ENCODE data around the gene NWD2.
"Not testable (repeated sequence)": the region's sequence is repeated elsewhere in the genome, so short reads cannot be mapped to it uniquely, and the experiment has no call there.

The NWD2 gene

DNA sequence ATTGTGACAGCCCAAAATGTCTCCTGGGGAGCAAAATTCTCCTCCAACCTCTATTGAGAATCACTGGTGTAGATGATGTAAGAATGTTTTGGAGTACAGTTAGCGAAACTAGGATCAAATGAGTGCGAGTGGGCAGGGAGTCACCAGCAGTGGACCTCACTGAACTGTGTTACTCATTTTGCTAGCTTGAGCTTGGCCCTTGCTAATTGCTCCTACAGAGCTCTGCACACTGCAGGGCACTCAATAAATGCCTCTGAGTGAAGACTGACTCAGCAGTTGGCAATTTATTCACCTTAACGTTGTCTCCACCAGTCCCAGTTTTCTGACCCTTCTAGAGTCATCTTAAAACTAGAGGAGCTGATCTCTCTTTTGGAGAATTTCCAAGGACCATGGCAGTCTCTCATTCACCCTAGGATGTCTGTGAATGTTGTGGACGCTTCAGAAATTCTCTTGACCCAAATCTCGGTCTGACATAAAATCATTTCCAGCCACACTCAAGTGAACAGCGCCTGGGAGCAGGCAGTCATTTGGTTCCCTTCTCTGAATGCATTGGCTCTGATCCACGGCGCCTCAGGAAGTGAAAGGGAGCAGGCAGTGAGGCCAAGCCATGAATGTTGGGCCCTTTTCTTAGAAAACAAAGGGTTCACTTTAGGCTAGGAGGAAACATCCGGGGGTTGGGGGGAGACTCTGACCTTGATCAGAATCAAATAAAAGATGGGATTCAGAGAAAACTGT lies 148.1 kb downstream of the NWD2 start:
- no peak for DNase-seq (ENCODE audit: low read depth in 2 of 2)

- no peak for DNase-seq (ENCODE audit: low read depth in 2 of 2)
Observed at GRCh38 chr4:37393321-37393720, 148.8 kb downstream of the NWD2 start.

DNA sequence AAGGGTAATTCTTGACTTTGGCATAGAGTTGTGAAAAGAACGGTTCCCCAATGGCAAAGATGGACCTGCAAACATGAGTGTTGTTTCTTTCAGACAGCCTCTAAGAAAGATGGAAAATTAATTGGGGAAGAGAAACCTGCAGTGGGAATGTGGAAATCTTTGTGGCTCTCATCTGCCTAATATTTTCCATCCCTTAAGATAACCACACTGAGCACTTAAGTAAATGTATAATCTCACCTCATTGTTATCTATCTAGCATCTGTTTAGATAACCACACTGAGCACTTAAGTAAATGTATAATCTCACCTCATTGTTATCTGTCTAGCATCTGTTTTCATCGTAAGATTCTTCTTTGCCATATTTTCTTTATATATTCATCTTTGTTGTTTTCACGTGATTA lies 149.3 kb downstream of the NWD2 start:
- DNase-seq (ENCODE audit: low read depth in 2 of 2): no peak

- DNase-seq (ENCODE audit: low read depth in 2 of 2): no peak
Observed at GRCh38 chr4:37397505-37397904, 153.0 kb downstream of the NWD2 start.

DNA sequence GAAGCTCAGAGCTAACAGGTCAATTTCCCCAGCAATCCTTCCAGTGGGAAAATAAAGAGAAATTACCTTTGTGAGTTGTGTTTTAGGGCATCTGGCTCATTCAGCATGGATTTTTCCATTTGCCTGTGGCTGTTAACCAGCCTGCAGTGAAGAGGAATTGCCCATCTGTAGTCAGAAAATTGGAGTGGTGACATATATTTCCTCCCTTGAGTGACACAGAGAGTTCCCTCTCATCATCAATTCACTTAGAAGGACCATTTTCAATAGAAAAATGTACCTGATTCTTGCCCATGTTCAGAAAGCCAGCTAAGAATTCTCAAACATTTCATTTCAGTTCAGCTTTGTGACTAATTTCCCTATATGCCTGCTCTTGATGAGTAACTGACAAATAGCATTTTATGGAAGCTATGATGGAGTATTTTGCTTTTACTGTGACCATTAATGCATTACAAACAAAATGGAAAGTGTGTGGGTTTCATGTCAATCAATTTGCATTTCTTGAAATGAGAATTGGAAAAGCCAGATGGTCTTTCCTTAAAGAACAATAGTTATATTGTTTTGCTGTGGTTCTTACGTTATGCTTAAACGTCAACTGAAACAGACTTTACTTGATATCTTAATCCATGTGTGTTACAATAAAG lies 155.8 kb downstream of the NWD2 start:
- DNase-seq (ENCODE audit: low read depth in 2 of 2): no peak

DNA sequence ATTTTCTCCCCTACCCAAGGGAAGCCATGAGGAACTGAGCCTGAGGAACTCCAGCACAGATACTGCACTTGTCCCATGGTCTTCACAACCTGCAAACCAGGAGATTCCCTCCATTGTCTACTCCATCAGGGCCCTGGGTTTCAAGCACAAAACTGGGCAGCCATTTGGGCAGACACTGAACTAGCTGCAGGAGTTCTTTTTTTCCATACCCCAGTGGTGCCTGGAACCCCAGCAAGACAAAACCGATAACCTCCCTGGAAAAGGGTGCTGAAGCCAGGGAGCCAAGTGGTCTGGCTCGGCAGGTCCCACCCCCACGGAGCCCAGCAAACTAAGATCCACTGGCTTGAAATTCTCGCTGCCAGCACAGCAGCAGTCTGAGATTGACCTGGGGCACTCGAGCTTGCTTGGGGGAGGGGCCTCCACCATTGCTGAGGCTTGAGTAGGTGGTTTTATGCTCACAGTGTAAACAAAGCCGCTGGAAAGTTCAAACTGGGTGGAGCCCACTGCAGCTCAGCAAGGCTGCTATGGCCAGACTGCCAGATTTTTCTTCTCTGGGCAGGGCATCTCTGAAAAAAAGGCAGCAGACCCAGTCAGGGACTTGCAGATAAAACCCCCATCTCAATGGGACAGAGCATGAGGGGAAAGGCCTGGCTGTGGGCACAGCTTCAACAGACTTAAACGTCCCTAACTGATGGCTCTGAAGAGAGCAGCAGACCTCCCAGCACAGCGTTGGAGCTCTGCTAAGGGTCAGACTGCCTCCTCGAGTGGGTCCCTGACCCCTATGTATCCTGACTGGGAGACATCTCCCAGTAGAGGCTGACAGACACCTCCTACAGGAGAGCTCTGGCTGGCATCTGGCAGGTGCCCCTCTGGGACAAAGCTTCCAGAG lies 163.6 kb downstream of the NWD2 start:
- not testable (repeated sequence) for DNase-seq (ENCODE audit: low read depth in 2 of 2)

DNA sequence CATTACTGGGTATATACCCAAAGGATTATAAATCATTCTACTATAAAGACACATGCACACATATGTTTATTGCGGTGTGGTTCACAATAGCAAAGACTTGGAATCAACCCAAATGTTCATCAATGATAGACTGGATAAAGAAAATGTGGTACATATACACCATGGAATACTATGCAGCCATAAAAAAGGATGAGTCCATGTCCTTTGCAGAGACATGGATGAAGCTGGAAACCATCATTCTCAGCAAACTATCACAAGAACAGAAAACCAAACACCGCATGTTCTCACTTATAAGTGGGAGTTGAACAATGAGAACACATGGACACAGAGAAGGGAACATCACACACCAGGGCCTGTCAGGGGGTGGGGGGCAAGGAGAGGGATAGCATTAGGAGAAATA lies 169.1 kb downstream of the NWD2 start:
- DNase-seq (ENCODE audit: low read depth in 2 of 2): not testable (repeated sequence)

- DNase-seq (ENCODE audit: low read depth in 2 of 2): no peak
Observed at GRCh38 chr4:37415845-37416369, 171.4 kb downstream of the NWD2 start.

- DNase-seq (ENCODE audit: low read depth in 2 of 2): no peak
Observed at GRCh38 chr4:37421614-37422013, 177.1 kb downstream of the NWD2 start.

GRCh38 chr4:37422102-37422501 lies 177.6 kb downstream of the NWD2 start:
- no peak for DNase-seq (ENCODE audit: low read depth in 2 of 2)

DNA sequence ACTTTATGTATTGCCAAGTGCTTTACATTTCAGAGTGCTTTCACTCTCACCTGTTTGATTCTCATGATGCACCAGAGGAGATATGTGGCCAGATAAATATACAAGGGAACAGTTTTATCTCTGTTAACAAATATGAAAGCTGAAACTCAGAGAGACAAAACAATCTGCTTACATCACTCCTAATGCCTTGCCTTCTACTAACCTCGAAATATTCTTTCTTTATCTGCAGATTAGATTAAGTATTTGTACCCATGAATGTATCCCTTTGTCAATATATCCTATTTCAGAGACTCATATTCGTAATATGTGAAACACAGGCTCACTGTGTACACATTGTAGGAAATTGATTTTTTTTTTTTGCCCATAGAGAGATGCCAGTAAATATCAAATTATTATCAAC lies 178.1 kb downstream of the NWD2 start:
- DNase-seq (ENCODE audit: low read depth in 2 of 2): no peak

DNA sequence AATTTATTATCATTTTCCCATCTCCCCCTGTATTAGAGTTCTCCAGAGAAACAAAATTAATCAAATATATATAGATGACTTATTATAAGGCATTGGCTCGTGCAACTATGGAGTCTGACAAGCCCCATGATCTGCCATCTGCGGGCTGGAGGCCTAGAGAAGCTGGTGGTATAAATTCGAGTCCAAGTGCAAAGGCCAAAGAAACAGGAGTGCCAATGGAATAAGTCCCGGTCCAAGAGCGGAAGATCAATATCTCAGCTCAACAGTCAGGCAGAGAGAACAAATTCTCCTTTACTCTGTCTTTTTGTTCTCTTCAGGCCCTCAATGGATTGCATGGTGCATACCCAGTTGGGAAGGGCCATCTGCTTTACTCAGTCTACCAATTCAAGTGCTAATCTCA lies 178.8 kb downstream of the NWD2 start:
- DNase-seq (ENCODE audit: low read depth in 2 of 2): no peak

- DNase-seq (ENCODE audit: low read depth in 2 of 2): no peak
Observed at GRCh38 chr4:37424753-37425152, 180.2 kb downstream of the NWD2 start.

DNA sequence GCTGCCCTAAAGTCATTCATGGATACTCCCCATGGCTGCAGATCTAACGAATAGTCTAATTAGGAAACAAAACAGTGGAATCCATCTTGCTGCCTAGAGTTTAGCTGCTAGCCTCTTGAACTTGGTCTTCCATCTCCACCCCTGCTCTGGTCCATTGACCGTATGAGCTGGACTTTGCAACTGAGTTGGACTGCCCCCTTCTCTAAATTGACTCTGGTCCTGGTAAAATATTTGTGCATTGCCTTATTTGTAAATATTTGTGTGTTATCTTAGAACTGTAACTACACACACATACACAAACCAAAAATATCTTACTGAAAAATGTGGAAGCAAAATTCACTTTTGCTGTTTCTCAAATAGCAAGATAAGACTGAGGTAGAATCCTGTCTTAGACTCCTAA lies 181.3 kb downstream of the NWD2 start:
- DNase-seq (ENCODE audit: low read depth in 2 of 2): no peak

DNA sequence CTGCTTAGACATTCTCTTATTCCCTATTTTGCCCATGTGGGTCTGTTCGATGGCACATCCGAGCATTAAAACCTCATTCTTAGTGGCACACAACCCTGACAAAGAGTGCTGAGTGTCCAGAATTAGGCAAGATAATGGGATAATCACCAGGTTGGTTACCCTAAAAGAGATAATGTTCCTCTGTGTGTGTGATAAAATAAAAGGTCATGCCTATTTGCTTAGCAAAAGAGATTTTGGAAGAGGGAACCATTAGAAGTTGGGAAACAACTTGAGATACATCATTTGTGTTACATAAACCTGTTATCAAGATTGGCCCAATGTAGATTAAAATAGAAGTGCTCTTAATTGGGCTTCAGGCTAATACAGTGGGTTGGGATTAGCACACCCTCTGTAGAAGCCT lies 182.7 kb downstream of the NWD2 start:
- DNase-seq (ENCODE audit: low read depth in 2 of 2): no peak

GRCh38 chr4:37429906-37430305 lies 185.4 kb downstream of the NWD2 start:
- DNase-seq (ENCODE audit: low read depth in 2 of 2): no peak

DNA sequence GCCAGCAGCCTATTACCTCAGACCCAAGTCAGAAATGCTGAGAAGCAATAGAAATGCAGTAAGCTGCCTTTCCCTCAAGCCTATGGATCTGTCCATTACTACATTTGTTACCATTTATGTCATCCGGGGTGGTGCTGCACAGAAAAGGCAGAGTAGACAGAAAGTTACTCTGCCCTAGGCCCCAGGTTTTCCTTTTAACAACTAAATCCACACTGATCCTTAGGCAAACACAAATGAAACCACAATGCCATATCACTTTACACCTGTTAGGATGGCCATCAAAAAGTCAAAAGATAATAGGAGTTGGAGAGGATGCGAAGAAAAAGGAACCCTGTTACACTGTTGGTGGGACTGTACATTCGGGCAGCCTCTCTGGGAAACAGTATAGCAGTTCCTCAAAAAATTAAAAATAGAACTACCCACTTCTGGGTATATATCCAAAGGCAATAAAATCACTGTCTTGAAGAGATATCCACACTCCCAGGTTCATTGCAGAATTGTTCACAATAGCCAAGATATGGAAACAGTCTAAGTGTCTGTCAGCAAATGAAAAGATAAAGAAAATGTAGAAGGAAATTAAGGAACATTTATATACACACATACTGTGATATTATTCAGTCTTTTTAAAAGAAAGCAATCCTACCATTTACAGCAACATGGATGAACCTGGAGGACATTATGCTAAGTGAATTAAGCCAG lies 186.3 kb downstream of the NWD2 start:
- DNase-seq (ENCODE audit: low read depth in 2 of 2): no peak

- no peak for DNase-seq (ENCODE audit: low read depth in 2 of 2)
Observed at GRCh38 chr4:37431417-37431743, 186.8 kb downstream of the NWD2 start.

DNA sequence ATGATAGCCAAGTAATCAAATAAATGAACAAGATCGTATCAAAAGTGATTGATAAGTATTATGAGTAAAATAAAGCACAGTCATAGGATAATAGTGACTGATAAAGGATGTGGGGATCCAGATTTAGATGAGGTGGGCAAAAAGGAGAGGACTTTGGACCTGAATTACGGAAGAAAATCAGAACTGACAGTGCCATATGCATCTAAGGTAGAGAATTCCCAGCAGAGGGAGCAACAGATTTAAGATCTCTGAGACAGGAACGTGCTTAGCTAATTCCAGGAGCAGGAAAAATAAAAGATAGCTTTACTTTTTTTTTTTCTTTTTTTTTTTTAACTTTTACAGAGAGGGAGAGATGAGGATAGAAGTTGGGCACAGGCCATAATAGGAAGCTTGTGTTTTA lies 189.9 kb downstream of the NWD2 start:
- no peak for DNase-seq (ENCODE audit: low read depth in 2 of 2)

GRCh38 chr4:37436546-37436945 lies 192.0 kb downstream of the NWD2 start:
- DNase-seq (ENCODE audit: low read depth in 2 of 2): no peak

GRCh38 chr4:37437163-37437562 lies 192.6 kb downstream of the NWD2 start:
- no peak for DNase-seq (ENCODE audit: low read depth in 2 of 2)

Data from fibroblast of skin of left quadriceps (primary cell).